ENCODE measurements around the gene RNF138.
A peak's percentile ranks its signal among the peaks of the same experiment; 100 is the strongest.

RNF138 gene, protein sequence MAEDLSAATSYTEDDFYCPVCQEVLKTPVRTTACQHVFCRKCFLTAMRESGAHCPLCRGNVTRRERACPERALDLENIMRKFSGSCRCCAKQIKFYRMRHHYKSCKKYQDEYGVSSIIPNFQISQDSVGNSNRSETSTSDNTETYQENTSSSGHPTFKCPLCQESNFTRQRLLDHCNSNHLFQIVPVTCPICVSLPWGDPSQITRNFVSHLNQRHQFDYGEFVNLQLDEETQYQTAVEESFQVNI

DNA sequence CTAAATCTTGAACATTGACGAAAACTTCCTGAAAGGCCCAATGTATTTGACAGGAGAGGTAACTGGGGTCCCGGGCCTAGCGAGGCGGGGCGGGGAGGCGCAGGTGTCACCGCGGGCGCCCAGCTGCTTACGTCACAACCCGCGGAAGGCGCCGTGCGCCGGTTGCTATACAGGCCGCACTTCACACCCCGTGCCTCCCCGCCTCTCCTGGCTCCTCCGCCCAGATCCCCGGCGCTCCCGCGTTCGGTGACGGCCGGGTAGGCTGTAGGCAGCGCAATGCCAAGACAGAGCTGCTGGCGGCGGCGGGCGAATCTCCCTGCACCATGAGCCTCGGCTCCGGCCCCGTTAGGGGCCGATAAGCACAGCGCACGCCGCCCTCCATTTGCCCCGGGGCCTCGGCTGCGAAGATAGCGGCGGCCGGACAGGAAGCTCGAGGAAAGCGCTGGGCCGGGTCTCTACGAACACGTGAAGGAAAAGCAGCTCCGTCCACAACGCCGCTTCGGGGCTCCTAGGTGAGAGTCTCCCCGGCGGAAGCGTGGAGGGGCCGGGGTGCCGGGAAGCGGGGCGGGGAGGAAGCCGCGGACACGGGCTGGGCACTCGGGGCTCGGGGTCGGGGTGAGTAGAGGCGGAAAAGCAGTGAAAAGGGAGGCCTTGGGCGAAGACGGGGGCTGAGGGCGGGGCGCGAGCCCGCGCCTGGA is at the start of gene RNF138:
TSS of gene RNF138 (plus strand) at position 151 of the 698 bp plus-strand sequence. CDS start 903 bp downstream, outside the sequence.
- peak within 1 kb of the TSS; percentile 83 for H3K4me3 ChIP-seq (ENCODE audit: low read depth, low read length)
- peak; percentile 95 for DNase-seq (ENCODE audit: low read depth)
- TF ChIP-seq, protein P1, sequence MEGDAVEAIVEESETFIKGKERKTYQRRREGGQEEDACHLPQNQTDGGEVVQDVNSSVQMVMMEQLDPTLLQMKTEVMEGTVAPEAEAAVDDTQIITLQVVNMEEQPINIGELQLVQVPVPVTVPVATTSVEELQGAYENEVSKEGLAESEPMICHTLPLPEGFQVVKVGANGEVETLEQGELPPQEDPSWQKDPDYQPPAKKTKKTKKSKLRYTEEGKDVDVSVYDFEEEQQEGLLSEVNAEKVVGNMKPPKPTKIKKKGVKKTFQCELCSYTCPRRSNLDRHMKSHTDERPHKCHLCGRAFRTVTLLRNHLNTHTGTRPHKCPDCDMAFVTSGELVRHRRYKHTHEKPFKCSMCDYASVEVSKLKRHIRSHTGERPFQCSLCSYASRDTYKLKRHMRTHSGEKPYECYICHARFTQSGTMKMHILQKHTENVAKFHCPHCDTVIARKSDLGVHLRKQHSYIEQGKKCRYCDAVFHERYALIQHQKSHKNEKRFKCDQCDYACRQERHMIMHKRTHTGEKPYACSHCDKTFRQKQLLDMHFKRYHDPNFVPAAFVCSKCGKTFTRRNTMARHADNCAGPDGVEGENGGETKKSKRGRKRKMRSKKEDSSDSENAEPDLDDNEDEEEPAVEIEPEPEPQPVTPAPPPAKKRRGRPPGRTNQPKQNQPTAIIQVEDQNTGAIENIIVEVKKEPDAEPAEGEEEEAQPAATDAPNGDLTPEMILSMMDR (IDR thresholded peaks at IDR 0.05; ENCODE audit: insufficient read depth, low read depth, low read length, missing control alignments) = no peak

DNA sequence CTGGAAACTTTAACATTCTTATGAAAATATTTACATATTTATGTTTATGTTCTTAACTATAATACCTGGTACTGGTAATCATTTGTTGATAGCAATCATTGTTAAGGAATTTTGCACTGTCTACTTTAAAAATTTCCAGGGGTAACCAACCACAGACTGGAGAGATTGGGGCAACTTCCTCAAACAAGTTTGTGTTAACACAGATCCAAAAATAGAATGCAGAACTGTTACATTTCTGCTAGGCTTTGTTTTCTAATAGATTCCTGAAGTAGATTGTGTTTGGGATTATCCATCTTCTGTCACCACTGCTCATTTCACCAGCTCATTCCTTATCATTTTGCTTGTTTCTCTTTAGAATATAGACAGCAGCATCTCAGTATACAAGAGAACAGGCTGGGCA is 49.3 kb upstream of the RNF138 start:
- H3K4me3 ChIP-seq (ENCODE audit: low read depth, low read length) = no peak overlapping the region
- no peak for DNase-seq (ENCODE audit: low read depth)
- TF ChIP-seq, protein P1 (IDR thresholded peaks at IDR 0.05; ENCODE audit: insufficient read depth, low read depth, low read length, missing control alignments) = no peak

DNA sequence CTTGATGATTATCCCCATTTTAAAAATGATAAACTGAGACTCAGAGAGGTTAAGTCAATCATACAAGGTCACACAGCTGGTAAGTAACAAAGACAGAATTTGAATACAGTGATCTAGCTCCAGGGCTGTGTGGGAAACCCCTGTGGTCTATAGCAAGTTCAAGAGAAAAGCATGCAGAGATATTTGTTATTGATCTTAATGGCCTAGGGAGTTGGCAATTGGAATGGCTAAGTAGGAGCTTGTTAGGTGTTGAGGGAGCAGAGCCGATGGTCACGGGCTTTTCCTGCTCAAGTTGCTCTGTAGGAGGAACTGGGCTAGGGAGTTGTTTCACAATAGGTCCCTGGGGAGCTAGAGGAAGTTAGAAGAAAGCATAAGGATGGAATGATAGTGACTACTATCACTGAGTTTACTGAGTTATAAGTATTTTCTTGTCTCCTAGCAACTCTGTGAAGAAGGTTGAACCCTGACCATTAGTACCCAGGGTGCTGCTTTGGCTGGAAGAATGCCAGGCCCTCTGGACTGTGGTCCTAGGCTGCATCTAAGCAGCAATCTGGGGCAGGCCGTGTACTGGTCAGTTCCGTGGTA is 43.1 kb upstream of the RNF138 start:
- TF ChIP-seq, protein P1 (IDR thresholded peaks at IDR 0.05; ENCODE audit: insufficient read depth, low read depth, low read length, missing control alignments) = no peak
- peak; percentile 33 for DNase-seq (ENCODE audit: low read depth)
- H3K4me3 ChIP-seq (ENCODE audit: low read depth, low read length) = no peak overlapping the region

DNA sequence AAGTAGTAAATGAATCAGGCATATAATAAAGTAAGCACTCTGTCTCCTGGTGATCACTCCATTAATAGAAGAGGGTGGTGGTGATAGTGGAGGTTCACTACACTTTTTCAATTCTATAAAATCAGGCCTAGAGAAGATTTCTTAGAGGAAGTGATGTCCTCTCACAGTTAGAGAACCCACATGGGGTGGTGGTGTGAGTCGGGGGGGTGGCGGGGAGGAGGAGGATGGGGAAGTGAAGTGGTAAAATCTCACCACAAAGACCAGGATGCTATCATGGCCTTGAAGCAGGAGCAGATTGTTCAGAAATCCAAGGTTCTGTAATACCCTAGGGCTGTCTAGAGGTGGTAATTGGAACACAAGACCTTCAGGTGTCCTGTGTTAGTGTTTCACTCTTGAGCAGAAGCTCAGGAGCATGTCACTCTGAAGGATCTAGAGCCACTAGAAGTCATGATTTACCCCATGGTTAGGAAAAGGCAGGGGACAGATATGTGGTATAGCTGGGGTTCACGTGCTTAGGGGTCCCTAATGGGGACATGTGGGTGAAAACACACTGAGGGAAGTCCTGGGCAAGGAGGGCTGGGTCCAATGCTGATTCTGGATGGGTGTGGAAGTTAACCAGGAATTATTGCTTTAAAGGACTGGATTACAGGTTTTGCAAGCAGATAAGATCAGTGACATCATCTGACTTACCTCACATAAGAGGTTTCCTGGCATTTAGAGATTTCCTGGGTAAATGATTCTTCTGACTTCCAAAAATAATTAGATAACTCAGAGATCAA is 42.1 kb upstream of the RNF138 start:
- TF ChIP-seq, protein P1 (IDR thresholded peaks at IDR 0.05; ENCODE audit: insufficient read depth, low read depth, low read length, missing control alignments) = no peak
- H3K4me3 ChIP-seq (ENCODE audit: low read depth, low read length) = no peak overlapping the region
- DNase-seq (ENCODE audit: low read depth) = peak; percentile 47

DNA sequence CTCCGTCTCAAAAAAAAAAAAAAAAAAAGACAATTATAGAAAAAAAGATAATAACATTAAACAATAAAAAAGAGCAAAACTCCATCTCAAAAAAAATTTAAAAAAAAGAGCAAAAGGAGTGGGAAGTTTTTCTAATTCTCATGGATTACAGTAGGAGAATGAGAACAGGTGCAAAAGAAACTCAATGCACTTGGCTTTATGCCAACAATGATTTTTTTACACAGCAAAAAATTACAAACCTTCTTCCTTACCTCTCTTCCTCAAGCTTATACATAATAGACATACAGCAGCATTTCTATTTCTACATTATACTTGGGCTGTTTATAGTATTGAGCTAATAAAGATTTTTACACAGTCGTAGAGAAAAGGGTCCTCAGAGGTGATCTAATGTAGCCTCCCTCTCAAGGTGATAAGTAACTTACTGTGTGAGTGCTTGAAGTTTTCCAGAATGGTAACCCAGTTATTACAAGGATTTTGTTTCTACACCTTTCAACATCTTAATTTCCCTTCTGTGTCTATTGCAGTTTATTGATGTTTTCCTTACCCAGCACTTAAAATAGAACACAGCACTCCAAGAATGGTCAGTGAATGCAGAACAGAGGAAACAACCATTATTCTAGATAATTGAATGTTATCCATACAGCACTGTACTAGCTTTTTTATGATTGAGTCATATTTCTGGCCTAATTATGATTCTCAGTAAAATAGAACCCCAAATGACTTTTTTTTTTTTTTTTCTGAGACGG is 34.9 kb upstream of the RNF138 start:
- TF ChIP-seq, protein P1 (IDR thresholded peaks at IDR 0.05; ENCODE audit: insufficient read depth, low read depth, low read length, missing control alignments) = no peak
- H3K4me3 ChIP-seq (ENCODE audit: low read depth, low read length) = no peak overlapping the region
- no peak for DNase-seq (ENCODE audit: low read depth)

DNA sequence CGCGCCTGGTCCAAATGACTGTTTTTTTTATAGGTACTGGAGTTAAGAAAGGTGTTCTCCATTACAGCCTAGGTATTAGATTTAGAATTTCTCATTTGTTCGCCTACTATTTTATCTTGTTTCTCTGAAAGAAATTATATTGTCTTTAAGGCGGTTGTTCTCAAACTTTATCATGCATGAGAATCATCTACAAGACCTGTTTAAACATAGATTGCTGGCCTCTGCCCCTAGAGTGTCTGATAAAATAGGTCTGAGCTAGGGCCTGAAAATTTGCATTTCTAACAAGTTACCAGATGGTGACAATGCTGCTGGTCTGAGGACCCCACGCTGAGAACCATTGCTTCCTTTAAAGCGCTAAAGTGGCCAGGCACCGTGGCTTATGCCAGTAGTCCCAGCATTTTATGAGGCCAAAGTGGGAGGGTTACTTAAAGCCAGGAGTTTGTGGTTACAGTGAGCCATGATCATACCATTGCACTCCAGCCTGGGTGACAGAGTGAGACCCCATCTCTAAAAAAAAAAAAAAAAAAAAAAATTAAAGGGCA is 34.0 kb upstream of the RNF138 start:
- TF ChIP-seq, protein P1 (IDR thresholded peaks at IDR 0.05; ENCODE audit: insufficient read depth, low read depth, low read length, missing control alignments) = no peak
- DNase-seq (ENCODE audit: low read depth) = no peak
- no peak overlapping the region for H3K4me3 ChIP-seq (ENCODE audit: low read depth, low read length)
